Inflammatory macrophage treated with lipopolysaccharide for 4 hours (primary cell): ENCODE measurements around the gene CCT3.
A peak's percentile ranks its signal among the peaks of the same experiment; 100 is the strongest.

Experiments
- DNase-seq: peaks from one replicate; pipeline ENCODE4 v3.0.0-alpha.2; 2020

Gene CCT3

DNA sequence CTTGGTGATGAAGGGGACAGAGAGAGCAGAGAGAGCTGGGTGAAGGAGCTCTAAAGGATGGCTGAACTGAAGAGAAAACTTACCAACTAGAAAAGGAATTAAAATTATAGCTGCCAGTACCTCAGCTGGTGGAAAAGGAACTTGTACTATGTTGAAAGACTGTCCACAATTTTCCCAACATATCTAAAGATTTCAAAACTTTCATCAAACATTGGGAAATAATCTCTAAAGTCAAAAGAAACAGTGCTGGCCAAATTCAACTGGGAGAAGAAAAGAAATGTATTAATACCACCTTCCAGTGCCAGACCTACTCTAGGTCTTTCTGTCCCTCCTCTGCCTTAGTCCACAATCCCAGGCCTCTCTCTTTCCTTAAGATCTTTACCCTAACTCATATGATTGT lies 61.6 kb downstream of the CCT3 start:
- peak; percentile 62 for DNase-seq

DNA sequence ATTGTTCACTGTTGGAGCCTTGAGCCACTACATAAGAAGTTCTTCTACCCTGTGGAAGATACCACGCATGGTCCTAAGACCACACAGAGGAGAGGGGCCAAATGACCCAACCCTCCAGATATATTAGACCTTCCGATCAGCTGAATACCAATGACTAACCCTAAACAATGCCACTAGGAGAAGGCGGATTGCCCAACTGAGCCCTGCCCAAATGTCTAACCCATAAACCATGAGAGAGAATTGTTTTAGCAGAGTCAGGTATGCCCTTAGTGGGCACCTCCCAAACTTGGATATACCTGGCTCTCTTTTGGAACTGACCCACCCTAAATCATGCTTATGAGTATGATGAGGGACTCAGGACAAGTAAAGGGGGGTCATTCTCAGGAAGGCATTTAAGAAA lies 67.8 kb downstream of the CCT3 start:
- DNase-seq, result no peak

DNA sequence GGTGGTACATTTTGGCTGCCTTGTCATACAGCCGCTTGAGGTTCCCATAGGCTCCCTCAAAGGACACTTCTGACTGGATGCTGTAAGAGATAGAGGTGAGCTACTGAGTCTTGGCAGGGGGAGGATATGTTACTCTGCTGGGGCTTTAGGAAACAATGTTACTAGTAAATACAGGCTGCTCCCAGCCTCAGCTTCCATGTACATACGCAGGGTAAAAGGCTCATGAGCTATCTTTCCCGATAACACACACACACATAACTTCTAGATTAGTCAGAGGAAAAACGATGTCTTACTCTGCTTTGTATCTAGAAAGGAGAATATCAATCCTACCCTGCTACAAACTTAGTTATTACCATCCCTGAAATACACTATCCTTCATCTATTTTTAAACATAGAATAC lies 69.8 kb downstream of the CCT3 start:
- no peak for DNase-seq

DNA sequence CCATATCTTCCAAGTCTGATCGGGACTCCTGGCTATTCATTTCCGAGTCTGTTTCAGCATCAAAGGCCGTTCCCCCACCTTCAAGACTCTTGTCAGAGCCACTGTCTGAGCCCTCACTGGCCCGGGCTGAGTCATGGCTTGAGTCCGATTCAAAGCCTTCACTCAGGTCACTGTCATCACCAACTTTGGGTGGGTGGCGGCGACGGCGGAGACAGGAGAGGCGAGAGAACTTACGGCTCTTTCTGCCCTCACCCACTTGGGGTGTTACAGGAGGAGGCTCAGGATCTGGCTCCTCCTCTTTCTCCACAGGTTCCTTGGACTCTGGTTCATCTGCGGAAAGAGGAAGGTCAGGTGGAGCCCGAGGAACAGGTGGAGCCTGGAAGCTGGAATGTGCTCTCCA lies 72.0 kb downstream of the CCT3 start:
- DNase-seq, result no peak

DNA sequence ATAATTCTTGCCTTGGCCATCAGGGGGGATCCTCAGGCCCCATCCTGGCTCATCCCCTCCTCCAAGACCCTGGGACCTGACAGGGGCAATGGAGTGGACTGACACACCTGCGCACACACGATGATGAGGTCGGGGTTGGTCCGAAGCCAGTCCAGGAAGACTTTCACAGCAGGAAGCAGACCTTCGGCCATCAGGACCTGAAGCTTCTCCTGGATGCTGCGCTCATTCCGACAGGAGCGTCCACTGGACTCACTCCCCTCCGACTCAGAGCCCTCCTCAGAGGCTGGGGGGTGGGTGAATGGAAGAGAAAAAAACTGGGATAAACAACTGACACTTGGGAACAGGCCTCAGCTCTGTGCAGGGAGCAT lies 74.8 kb downstream of the CCT3 start:
- DNase-seq, result no peak

DNA sequence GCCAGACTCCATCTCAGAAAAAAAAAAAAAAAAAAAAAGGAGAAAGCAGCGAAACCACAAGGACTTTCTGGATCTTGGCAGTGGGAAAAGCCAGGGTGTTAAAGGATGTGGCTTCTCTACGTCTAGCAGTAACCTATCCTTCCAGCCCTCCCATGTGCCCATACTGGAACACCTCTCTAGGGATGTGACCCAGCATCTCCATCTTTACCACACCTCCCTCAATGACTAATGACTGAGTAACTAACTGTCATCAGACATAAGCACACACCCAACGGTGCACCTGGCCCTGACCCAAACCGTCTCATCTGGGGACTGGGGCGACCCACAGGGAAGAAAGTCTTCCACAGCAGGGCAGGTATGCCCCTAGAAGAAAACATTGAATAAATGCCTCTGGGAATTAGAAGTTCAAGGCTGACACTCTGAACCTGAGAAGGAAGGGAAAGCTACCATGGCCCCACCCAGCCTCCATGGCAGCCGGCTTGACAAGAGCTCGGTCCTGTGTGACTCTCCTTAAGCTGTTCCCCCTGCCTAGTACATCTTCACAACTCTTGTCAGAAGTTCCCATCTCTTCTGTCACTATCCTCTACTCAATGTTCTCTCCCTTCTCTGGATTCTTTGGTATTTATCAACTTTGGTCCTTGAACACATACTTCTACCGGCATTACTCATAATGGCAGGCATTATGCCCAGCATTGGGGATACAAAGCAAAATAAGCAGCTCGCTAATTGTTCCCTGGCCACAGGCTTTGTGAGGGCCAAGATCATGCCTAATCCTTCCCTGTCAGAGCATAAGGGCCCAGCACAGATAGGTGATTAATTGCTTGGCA lies 75.4 kb downstream of the CCT3 start:
- DNase-seq, result no peak

DNA sequence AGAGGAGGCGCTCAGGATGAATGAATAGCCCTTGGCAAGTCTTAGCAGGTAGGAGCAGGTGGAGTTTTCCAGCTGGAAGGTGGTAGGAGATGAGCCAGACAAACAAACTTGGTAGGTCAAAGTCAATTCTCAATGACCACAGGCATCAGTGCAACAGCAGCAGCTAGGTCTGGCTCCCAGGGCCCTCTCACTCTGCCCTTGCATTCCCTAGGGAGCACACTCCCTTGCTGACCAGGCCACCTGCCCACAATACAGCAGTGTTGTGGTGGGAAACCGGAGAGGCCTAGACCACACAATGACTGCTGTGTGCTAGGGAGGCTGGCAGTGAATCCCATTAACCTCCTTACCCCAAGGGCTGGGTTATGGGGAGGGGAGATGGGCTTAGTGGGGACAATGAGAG lies 77.2 kb downstream of the CCT3 start:
- DNase-seq, result no peak

DNA sequence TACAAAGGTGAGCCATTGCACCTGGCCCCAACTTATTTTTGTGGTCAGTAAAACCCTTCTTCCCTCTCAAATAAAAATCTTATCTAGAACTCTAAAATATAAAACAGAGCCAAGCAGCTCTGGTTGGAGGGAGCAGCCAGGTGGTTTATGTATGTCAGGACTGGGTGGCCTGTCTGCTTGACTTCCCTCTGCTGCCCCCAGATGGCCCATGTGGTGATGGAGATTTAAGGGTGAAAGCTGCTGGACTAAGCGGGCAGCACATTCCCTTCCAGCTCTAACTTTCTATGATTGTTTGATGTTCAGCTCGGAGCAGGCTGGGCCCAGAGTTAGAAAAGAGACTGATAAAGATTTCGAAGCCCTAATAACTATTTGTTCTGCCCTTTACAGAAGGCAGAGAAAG lies 78.3 kb downstream of the CCT3 start:
- DNase-seq, result no peak
